HUES6 (cell line): Measurements from ENCODE around the gene AUH.

Source experiments
- H3K27ac ChIP-seq: 2 replicates; pipeline ENCODE4 v1.7.0; 2013; ENCODE audit warnings: low read depth, mild to moderate bottlenecking, low read length, inconsistent platforms
- H3K27me3 ChIP-seq: 2 replicates; pipeline ENCODE4 v1.6.1; 2013; ENCODE audit warnings: low read length; ENCODE audit not compliant: control insufficient read depth, insufficient read depth
- H3K36me3 ChIP-seq: 2 replicates; pipeline ENCODE4 v1.6.1; 2013; ENCODE audit warnings: low read length; ENCODE audit not compliant: control insufficient read depth, insufficient read depth
- H3K4me1 ChIP-seq: 2 replicates; pipeline ENCODE4 v1.6.1; 2013; ENCODE audit warnings: low read length; ENCODE audit not compliant: control insufficient read depth, insufficient read depth
- H3K4me3 ChIP-seq: 2 replicates; pipeline ENCODE4 v1.5.1; 2013; ENCODE audit warnings: low read depth, low read length
- H3K9ac ChIP-seq: one replicate; pipeline ENCODE4 v1.6.1; 2013; ENCODE audit warnings: mild to moderate bottlenecking, low read length
- H3K9me3 ChIP-seq: 2 replicates; pipeline ENCODE4 v1.6.1; 2013; ENCODE audit warnings: low read depth, low read length; ENCODE audit not compliant: control insufficient read depth, insufficient read depth

The AUH gene

GRCh38 chr9:91336786-91337185 is 24.9 kb downstream of the AUH start:
- Histone ChIP-seq H3K36me3 (peaks cover 36% of the 10 kb centered on the region), H3K9me3 (no peaks in the 10 kb centered on the region), H3K27me3 (no peaks in the 10 kb centered on the region), H3K27ac (no peak overlapping the region), H3K4me1 (no peaks in the 10 kb centered on the region), H3K4me3 (no peak overlapping the region), H3K9ac (no peak overlapping the region)

GRCh38 chr9:91334053-91334452 is 27.7 kb downstream of the AUH start:
- Histone ChIP-seq H3K9me3 (peaks cover 5% of the 10 kb centered on the region; the same call in 1 of the 2 replicates), H3K27ac (no peak overlapping the region), H3K4me3 (no peak overlapping the region), H3K36me3 (peaks cover 21% of the 10 kb centered on the region), H3K9ac (no peak overlapping the region), H3K4me1 (no peaks in the 10 kb centered on the region), H3K27me3 (no peaks in the 10 kb centered on the region)

DNA sequence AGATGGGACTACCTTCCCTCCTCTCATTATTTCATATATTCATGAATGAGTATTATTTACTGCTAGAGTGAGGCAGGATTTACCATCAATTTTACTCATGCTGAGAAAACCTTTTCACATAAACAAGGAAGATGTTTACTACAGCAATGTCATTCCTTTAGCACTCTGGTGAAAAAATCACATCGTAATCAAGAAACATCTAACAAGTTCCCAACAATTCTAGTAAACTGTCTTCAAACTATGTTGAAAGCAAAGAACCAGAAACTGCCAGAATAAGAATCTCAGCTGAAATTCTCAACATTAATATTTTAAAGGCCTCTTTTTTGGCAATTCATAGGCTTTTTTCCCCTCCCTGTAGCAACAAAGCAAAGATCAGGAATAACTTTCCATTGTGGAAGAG is 28.2 kb downstream of the AUH start:
- H3K4me1 ChIP-seq, result no peaks in the 10 kb centered on the region
- no peak overlapping the region for H3K9ac ChIP-seq
- H3K36me3 ChIP-seq, result peaks cover 19% of the 10 kb centered on the region
- no peaks in the 10 kb centered on the region for H3K27me3 ChIP-seq
- H3K4me3 ChIP-seq, result no peak overlapping the region
- H3K27ac ChIP-seq, result no peak overlapping the region
- peaks cover 5% of the 10 kb centered on the region; the same call in 1 of the 2 replicates for H3K9me3 ChIP-seq

- Histone ChIP-seq H3K9ac (no peak overlapping the region), H3K4me1 (no peaks in the 10 kb centered on the region), H3K27me3 (no peaks in the 10 kb centered on the region), H3K27ac (no peak overlapping the region), H3K4me3 (no peak overlapping the region), H3K9me3 (peaks cover 9% of the 10 kb centered on the region), H3K36me3 (peaks cover 23% of the 10 kb centered on the region)
Measured at GRCh38 chr9:91332546-91333231, 29.0 kb downstream of the AUH start.

GRCh38 chr9:91331849-91332248 is 29.9 kb downstream of the AUH start:
- Histone ChIP-seq H3K36me3 (peaks cover 26% of the 10 kb centered on the region), H3K4me1 (no peaks in the 10 kb centered on the region), H3K4me3 (no peak overlapping the region), H3K9me3 (peaks cover 15% of the 10 kb centered on the region), H3K27ac (no peak overlapping the region), H3K27me3 (no peaks in the 10 kb centered on the region), H3K9ac (no peak overlapping the region)

GRCh38 chr9:91328186-91328585 is 33.5 kb downstream of the AUH start:
- H3K36me3 ChIP-seq, result peaks cover 28% of the 10 kb centered on the region
- H3K27me3 ChIP-seq, result no peaks in the 10 kb centered on the region
- no peaks in the 10 kb centered on the region for H3K4me1 ChIP-seq
- H3K4me3 ChIP-seq, result no peak overlapping the region
- no peak overlapping the region for H3K9ac ChIP-seq
- H3K9me3 ChIP-seq, result peaks cover 15% of the 10 kb centered on the region
- H3K27ac ChIP-seq, result no peak overlapping the region

GRCh38 chr9:91321691-91322090 is 40.0 kb downstream of the AUH start:
- Histone ChIP-seq H3K4me3 (no peak overlapping the region), H3K9me3 (no peaks in the 10 kb centered on the region), H3K27me3 (no peaks in the 10 kb centered on the region), H3K36me3 (no peaks in the 10 kb centered on the region), H3K27ac (no peak overlapping the region), H3K9ac (no peak overlapping the region), H3K4me1 (no peaks in the 10 kb centered on the region)

DNA sequence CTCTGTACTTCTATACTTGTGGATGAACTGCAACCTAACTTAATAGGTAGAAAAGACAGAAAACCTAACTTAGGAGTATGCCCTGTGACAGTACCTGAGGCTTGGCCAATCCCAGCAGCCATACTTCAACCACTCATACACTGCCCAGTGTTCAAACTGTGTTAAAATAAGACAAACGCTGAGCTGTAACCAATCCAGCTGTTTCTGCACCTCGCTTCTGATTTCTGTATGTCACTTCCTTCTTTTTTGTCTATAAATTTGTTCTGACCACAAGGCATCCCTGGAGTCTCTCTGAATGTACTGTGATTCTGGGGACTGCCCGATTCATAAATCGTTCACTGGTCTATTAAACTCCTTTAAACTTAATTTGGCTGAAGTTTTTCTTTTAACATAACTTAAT is 41.4 kb downstream of the AUH start:
- H3K4me1 ChIP-seq, result 0 out of 2 replicates have a peak, but pooled peaks cover 2% of the 10 kb centered on the region
- H3K27me3 ChIP-seq, result no peaks in the 10 kb centered on the region
- no peak overlapping the region for H3K4me3 ChIP-seq
- H3K9ac ChIP-seq, result no peak overlapping the region
- no peaks in the 10 kb centered on the region for H3K36me3 ChIP-seq
- H3K27ac ChIP-seq, result no peak overlapping the region
- no peaks in the 10 kb centered on the region for H3K9me3 ChIP-seq

GRCh38 chr9:91316093-91316492 is 45.6 kb downstream of the AUH start:
- Histone ChIP-seq H3K27ac (no peak overlapping the region), H3K27me3 (no peaks in the 10 kb centered on the region), H3K9ac (no peak overlapping the region), H3K36me3 (no peaks in the 10 kb centered on the region), H3K4me1 (0 out of 2 replicates have a peak, but pooled peaks cover 4% of the 10 kb centered on the region), H3K4me3 (no peak overlapping the region), H3K9me3 (no peaks in the 10 kb centered on the region)

- Histone ChIP-seq H3K36me3 (no peaks in the 10 kb centered on the region), H3K4me1 (0 out of 2 replicates have a peak, but pooled peaks cover 4% of the 10 kb centered on the region), H3K9me3 (no peaks in the 10 kb centered on the region), H3K27ac (no peak overlapping the region), H3K27me3 (no peaks in the 10 kb centered on the region), H3K9ac (no peak overlapping the region), H3K4me3 (no peak overlapping the region)
Measured at GRCh38 chr9:91315191-91315590, 46.5 kb downstream of the AUH start.

DNA sequence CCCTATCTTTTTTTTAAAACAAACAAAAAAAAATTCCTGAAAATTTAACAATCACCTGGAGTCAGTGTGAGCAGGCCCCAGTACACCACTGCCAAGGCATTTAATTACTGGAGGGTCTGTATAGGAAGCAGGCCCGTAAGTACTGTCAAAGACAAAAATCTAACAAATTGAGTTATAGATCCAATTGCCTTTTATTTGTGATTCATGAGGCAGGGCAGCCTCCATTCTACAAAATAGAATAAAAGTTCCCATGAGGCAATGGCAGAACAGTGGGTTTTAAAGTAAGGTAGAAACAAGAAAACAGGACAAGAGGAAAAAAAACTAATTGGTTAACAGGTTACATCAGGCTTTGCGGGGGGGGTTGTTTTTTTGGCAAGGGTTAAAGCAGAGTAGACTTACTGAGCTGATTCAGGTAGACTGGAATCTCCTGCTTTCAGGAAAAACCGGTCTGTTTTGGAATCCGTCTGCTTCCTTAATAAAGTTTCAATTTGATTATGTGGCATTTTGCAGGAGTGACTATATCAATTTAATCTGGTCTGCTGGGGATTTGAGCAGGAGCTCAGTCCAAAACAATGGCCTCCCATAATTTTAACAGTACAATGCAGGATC is 48.9 kb downstream of the AUH start:
- Histone ChIP-seq H3K4me3 (no peak overlapping the region), H3K36me3 (no peaks in the 10 kb centered on the region), H3K4me1 (0 out of 2 replicates have a peak, but pooled peaks cover 4% of the 10 kb centered on the region), H3K27ac (no peak overlapping the region), H3K27me3 (no peaks in the 10 kb centered on the region), H3K9me3 (no peaks in the 10 kb centered on the region), H3K9ac (no peak overlapping the region)
